IMR-90 (cell line): ENCODE measurements around the gene RNF14. TPM values are rescaled to one million over a fixed set of nuclear protein-coding genes. Genes with fewer than 3 reads are reported as not detected.

Experiments
- ATAC-seq: fragments of 200-7000 bp; cut with Tn5 transposase; 2 replicates; pipeline ENCODE4 v1.9.1; 2020; ENCODE audit warnings: low read depth, mild to moderate bottlenecking, moderate library complexity
- BruUV-seq: library from RNA; stranded (reverse); fragments of 400-500 nt; replicated peaks from 2 replicates; lab custom pipeline; 2021; lab: Mats Ljungman, UMichigan
- CTCF ChIA-PET: fragments of 300-600 bp; formaldehyde crosslinking; extraction: SDS; loops from one replicate; lab custom pipeline; 2021; ENCODE audit warnings: antibody characterized with exemption; lab: Yijun Ruan, JAX
- POLR2A ChIA-PET: fragments of 300-600 bp; sonication (Branson Sonifier 250); formaldehyde crosslinking; loops from one replicate; lab custom pipeline; 2022; ENCODE audit warnings: antibody characterized with exemption; ENCODE audit not compliant: unreplicated experiment; lab: Charles Lee
- DNase-seq: peaks from one replicate; pipeline ENCODE4 v3.0.0; 2013
- H2AFZ ChIP-seq: replicated peaks from 2 replicates; pipeline ENCODE3; 2013; ENCODE audit warnings: low read length, mild to moderate bottlenecking; ENCODE audit not compliant: poor library complexity
- H2AK5ac ChIP-seq: 2 replicates; pipeline ENCODE4 v1.6.1; 2013; ENCODE audit warnings: low read depth, low read length, inconsistent platforms
- H2AK9ac ChIP-seq: replicated peaks from 2 replicates; pipeline ENCODE3; 2013; ENCODE audit warnings: mild to moderate bottlenecking, low read depth, low read length, moderate library complexity; ENCODE audit not compliant: poor library complexity
- H2BK120ac ChIP-seq: 2 replicates; pipeline ENCODE4 v1.6.1; 2013; ENCODE audit warnings: low read depth, low read length, inconsistent platforms
- H2BK15ac ChIP-seq: 3 replicates; pipeline ENCODE4 v1.6.1; 2013; ENCODE audit warnings: low read depth, low read length, inconsistent platforms
- H2BK20ac ChIP-seq: 2 replicates; pipeline ENCODE4 v1.6.1; 2013; ENCODE audit warnings: low read depth, mild to moderate bottlenecking, inconsistent platforms, low read length, moderate library complexity
- H2BK5ac ChIP-seq: 2 replicates; pipeline ENCODE4 v1.6.1; 2013; ENCODE audit warnings: mild to moderate bottlenecking, low read depth, low read length, inconsistent platforms; ENCODE audit not compliant: poor library complexity, severe bottlenecking
- H3K14ac ChIP-seq: replicated peaks from 2 replicates; pipeline ENCODE4 v1.6.1; 2013; ENCODE audit warnings: low read depth, low read length, inconsistent platforms
- H3K18ac ChIP-seq: 2 replicates; pipeline ENCODE4 v1.6.1; 2013; ENCODE audit warnings: low read depth, low read length, control low read depth
- H3K23ac ChIP-seq: 2 replicates; pipeline ENCODE4 v1.6.1; 2013; ENCODE audit warnings: low read depth, low read length, inconsistent platforms
- H3K27ac ChIP-seq: 2 replicates; pipeline ENCODE4 v1.5.1; 2013; ENCODE audit warnings: mild to moderate bottlenecking, control low read depth, low read length; ENCODE audit not compliant: insufficient read depth
- H3K27me3 ChIP-seq: 2 replicates; pipeline ENCODE4 v1.6.1; 2013; ENCODE audit warnings: low read length; ENCODE audit not compliant: control insufficient read depth, insufficient read depth
- H3K36me3 ChIP-seq: 2 replicates; pipeline ENCODE4 v1.6.1; 2013; ENCODE audit warnings: low read length, mixed read lengths; ENCODE audit not compliant: control insufficient read depth, insufficient read depth
- H3K4ac ChIP-seq: 2 replicates; pipeline ENCODE4 v1.6.1; 2013; ENCODE audit warnings: low read depth, low read length, inconsistent platforms
- H3K4me1 ChIP-seq: 2 replicates; pipeline ENCODE4 v1.6.1; 2013; ENCODE audit warnings: low read length, mixed read lengths; ENCODE audit not compliant: control insufficient read depth, insufficient read depth
- H3K4me2 ChIP-seq: 2 replicates; pipeline ENCODE4 v1.6.1; 2013; ENCODE audit warnings: low read depth, mild to moderate bottlenecking, control low read depth, low read length, moderate library complexity
- H3K4me3 ChIP-seq: 2 replicates; pipeline ENCODE4 v1.5.1; 2013; ENCODE audit warnings: low read depth, mild to moderate bottlenecking, control low read depth, low read length, moderate library complexity; ENCODE audit not compliant: insufficient read depth
- H3K56ac ChIP-seq: 2 replicates; pipeline ENCODE4 v1.6.1; 2013; ENCODE audit warnings: low read length, inconsistent platforms; ENCODE audit not compliant: insufficient read depth; ENCODE audit errors: extremely low read depth
- H3K79me1 ChIP-seq, 2 experiments: 2 replicates each; pipeline ENCODE4 v1.6.1; 2013; ENCODE audit warnings: low read length in 2 of 2, inconsistent platforms in 1 of 2, low read depth in 1 of 2
- H3K9ac ChIP-seq: 2 replicates; pipeline ENCODE4 v1.6.1; 2013; ENCODE audit warnings: low read depth, low read length, control low read depth
- H3K9me1 ChIP-seq: 2 replicates; pipeline ENCODE4 v1.6.1; 2013; ENCODE audit warnings: low read length, inconsistent platforms; ENCODE audit not compliant: insufficient read depth
- H3K9me3 ChIP-seq: 2 replicates; pipeline ENCODE4 v1.6.1; 2013; ENCODE audit warnings: low read length; ENCODE audit not compliant: control insufficient read depth, insufficient read depth
- H4K20me1 ChIP-seq: 2 replicates; pipeline ENCODE4 v1.6.1; 2013; ENCODE audit warnings: low read length, inconsistent platforms; ENCODE audit not compliant: insufficient read depth
- H4K5ac ChIP-seq: 2 replicates; pipeline ENCODE4 v1.6.1; 2013; ENCODE audit warnings: mild to moderate bottlenecking, low read depth, low read length, control low read depth
- H4K8ac ChIP-seq, 2 experiments: 2 replicates each; pipeline ENCODE4 v1.6.1; 2013; ENCODE audit warnings: low read depth in 2 of 2, low read length in 2 of 2, control low read depth in 1 of 2, inconsistent platforms in 1 of 2
- H4K91ac ChIP-seq: 2 replicates; pipeline ENCODE4 v1.6.1; 2013; ENCODE audit warnings: low read depth, low read length, inconsistent platforms; ENCODE audit not compliant: insufficient read depth
- BHLHE40 ChIP-seq: fragments of 150-350 bp; IDR thresholded peaks from 2 replicates; pipeline ENCODE4 v1.6.1; 2016; ENCODE audit warnings: mild to moderate bottlenecking, low read depth, low read length
- CEBPB ChIP-seq: IDR thresholded peaks from 2 replicates; pipeline ENCODE4 v1.6.1; 2012; ENCODE audit warnings: low read depth, low read length, improper control_type of control experiment
- CHD1 ChIP-seq: IDR thresholded peaks from 2 replicates; pipeline ENCODE4 v1.6.1; 2012; ENCODE audit warnings: low read depth, low read length, improper control_type of control experiment
- FOS ChIP-seq: fragments of 150-350 bp; IDR thresholded peaks from 2 replicates; pipeline ENCODE4 v1.6.1; 2016; ENCODE audit warnings: low read depth, low read length
- MAFK ChIP-seq: IDR thresholded peaks from 2 replicates; pipeline ENCODE4 v1.6.1; 2012; ENCODE audit warnings: low read depth, low read length, improper control_type of control experiment
- MAZ ChIP-seq: IDR thresholded peaks from 2 replicates; pipeline ENCODE4 v1.6.1; 2012; ENCODE audit warnings: low read depth, mild to moderate bottlenecking, low read length, improper control_type of control experiment, moderate library complexity, borderline replicate concordance
- MXI1 ChIP-seq: IDR thresholded peaks from 2 replicates; pipeline ENCODE4 v1.6.1; 2012; ENCODE audit warnings: low read depth, mild to moderate bottlenecking, low read length, moderate library complexity, borderline replicate concordance
- NFE2L2 ChIP-seq: fragments of 150-350 bp; IDR thresholded peaks from 2 replicates; pipeline ENCODE4 v1.6.1; 2016; ENCODE audit warnings: low read depth, mild to moderate bottlenecking, low read length
- POLR2A ChIP-seq: IDR thresholded peaks from 2 replicates; pipeline ENCODE4 v1.6.1; 2012; ENCODE audit warnings: mild to moderate bottlenecking, low read depth, low read length
- RAD21 ChIP-seq: IDR thresholded peaks from 2 replicates; pipeline ENCODE4 v1.6.1; 2012; ENCODE audit warnings: low read length, improper control_type of control experiment
- RCOR1 ChIP-seq: IDR thresholded peaks from 2 replicates; pipeline ENCODE4 v1.6.1; 2012; ENCODE audit warnings: mild to moderate bottlenecking, low read length, improper control_type of control experiment; ENCODE audit not compliant: insufficient replicate concordance
- RFX5 ChIP-seq: IDR thresholded peaks from 2 replicates; pipeline ENCODE4 v1.8.0; 2012; ENCODE audit warnings: low read depth, mild to moderate bottlenecking, low read length, moderate library complexity
- SMC3 ChIP-seq: fragments of 150-350 bp; IDR thresholded peaks from 2 replicates; pipeline ENCODE4 v1.6.1; 2016; ENCODE audit warnings: low read depth, mild to moderate bottlenecking, antibody characterized with exemption, low read length, moderate library complexity
- WGBS, 2 experiments: methylation state at CpG; one replicate each; pipeline versions ENCODE4 v1.1.5 to v1.1.7; 2013; ENCODE audit warnings: missing lambda C conversion rate in 2 of 2; ENCODE audit not compliant: insufficient read length in 1 of 2; ENCODE audit errors: extremely low coverage in 2 of 2; 5-methylcytosine and 5-hydroxymethylcytosine counted together
- dilution Hi-C: fragments of 300-500 bp; cut with HindIII; formaldehyde crosslinking; loops from one replicate; pipeline ENCODE4 v1.14.3; 2018; ENCODE audit warnings: low sequenced_read_pairs; ENCODE audit not compliant: unreplicated experiment
- in situ Hi-C: fragments of 300-500 bp; cut with MboI; formaldehyde crosslinking; loops from 3 replicates; pipeline ENCODE4 v1.14.3; 2019; ENCODE audit warnings: low sequenced_read_pairs, inconsistent platforms, mixed read lengths
- intact Hi-C: fragments of 100-400 bp; cut with micrococcal nuclease; formaldehyde crosslinking; loops from 2 replicates; pipeline ENCODE4 v1.10.0; 2022
- polyA plus RNA-seq, 3 experiments: library from polyadenylated mRNA; depleted of rRNA; stranded (reverse); fragments of >200 nt; gene quantifications; 2 replicates each; pipeline ENCODE4 v1.2.3, GENCODE V29; 2012; ENCODE audit warnings: low replicate concordance in 1 of 3
- total RNA-seq: library from RNA; depleted of rRNA; stranded (reverse); fragments of >200 nt; gene quantifications from 2 replicates; pipeline ENCODE4 v1.2.3, GENCODE V29; 2012
- TF ChIP-seq, protein P1 (sequence below): conservative IDR thresholded peaks from 2 replicates; pipeline ENCODE4 v1.5.1; 2012; ENCODE audit warnings: mild to moderate bottlenecking, low read depth, low read length, improper control_type of control experiment
- TF ChIP-seq, protein P2 (sequence below): fragments of 150-350 bp; IDR thresholded peaks from 2 replicates; pipeline ENCODE4 v1.6.1; 2017; ENCODE audit warnings: mild to moderate bottlenecking, antibody characterized with exemption, low read length, low read depth
- TF ChIP-seq, protein P3 (sequence below): fragments of 150-350 bp; IDR thresholded peaks from 2 replicates; pipeline ENCODE4 v1.6.1; 2016; ENCODE audit warnings: low read depth, mild to moderate bottlenecking, low read length, moderate library complexity, borderline replicate concordance

Gene RNF14
- total and polyA plus RNA-seq, 2 of the 4 experiments (the other 2 are of a cell fraction), result 36.1 to 106 TPM

DNA sequence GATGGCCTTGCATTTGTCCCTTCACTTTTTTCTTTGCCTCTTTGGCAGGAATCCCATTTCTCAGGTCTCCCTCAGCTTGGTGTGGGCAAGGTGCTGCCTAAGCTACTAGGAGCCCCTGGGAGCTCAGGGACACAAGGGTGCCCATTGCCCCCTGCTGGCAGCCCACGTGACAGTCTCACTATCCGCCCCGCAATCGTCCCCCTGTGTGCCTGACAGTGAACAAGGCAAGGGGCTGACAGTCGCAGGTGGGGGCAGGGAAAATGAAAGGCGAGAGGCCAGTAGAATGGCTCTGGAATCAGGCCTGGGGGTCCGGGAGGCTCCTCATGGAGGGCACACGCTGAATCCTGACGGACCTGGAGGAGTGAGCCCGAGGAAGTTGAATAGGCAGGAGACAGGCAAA, 8.9 kb upstream of the RNF14 start:
- Histone ChIP-seq H3K4me1 (no peaks in the 10 kb centered on the region), H3K56ac (no peak overlapping the region), H3K14ac (no peak overlapping the region), H3K9me1 (no peaks in the 10 kb centered on the region), H4K91ac (no peak overlapping the region), H2AK9ac (no peak overlapping the region), H3K9me3 (no peaks in the 10 kb centered on the region), H2BK20ac (no peak overlapping the region), H2BK5ac (no peak overlapping the region), H4K5ac (no peak overlapping the region), H3K27me3 (peaks cover 4% of the 10 kb centered on the region; the same call in 1 of the 2 replicates), H3K4me2 (no peak overlapping the region), H3K4ac (no peak overlapping the region), H2BK15ac (no peak overlapping the region), H3K18ac (no peak overlapping the region), H3K27ac (no peak overlapping the region), H4K8ac (no peak overlapping the region), H2AK5ac (no peak overlapping the region), H3K4me3 (no peak overlapping the region), H3K79me1 (no peaks in the 10 kb centered on the region), H2BK120ac (no peak overlapping the region), H2AFZ (no peak overlapping the region), H4K20me1 (no peaks in the 10 kb centered on the region; the same call in 1 of the 2 replicates), H3K9ac (no peak overlapping the region), H3K36me3 (no peaks in the 10 kb centered on the region), H3K23ac (no peak overlapping the region)
- no TSS peak for BruUV-seq
- TF ChIP-seq RAD21 (peak; percentile 23; the same call in 1 of the 2 replicates), CEBPB (no peak), MAFK (no peak), BHLHE40 (no peak), RCOR1 (no peak), POLR2A (no peak), NFE2L2 (no peak), MXI1 (no peak), SMC3 (0 out of 2 replicates have a peak, but pooled peaks have one; percentile 30), RFX5 (no peak), CHD1 (no peak), FOS (no peak), MAZ (no peak)
- TF ChIP-seq, protein P1, sequence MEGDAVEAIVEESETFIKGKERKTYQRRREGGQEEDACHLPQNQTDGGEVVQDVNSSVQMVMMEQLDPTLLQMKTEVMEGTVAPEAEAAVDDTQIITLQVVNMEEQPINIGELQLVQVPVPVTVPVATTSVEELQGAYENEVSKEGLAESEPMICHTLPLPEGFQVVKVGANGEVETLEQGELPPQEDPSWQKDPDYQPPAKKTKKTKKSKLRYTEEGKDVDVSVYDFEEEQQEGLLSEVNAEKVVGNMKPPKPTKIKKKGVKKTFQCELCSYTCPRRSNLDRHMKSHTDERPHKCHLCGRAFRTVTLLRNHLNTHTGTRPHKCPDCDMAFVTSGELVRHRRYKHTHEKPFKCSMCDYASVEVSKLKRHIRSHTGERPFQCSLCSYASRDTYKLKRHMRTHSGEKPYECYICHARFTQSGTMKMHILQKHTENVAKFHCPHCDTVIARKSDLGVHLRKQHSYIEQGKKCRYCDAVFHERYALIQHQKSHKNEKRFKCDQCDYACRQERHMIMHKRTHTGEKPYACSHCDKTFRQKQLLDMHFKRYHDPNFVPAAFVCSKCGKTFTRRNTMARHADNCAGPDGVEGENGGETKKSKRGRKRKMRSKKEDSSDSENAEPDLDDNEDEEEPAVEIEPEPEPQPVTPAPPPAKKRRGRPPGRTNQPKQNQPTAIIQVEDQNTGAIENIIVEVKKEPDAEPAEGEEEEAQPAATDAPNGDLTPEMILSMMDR, result no peak; the same call in 1 of the 2 replicates
- TF ChIP-seq, protein P2, sequence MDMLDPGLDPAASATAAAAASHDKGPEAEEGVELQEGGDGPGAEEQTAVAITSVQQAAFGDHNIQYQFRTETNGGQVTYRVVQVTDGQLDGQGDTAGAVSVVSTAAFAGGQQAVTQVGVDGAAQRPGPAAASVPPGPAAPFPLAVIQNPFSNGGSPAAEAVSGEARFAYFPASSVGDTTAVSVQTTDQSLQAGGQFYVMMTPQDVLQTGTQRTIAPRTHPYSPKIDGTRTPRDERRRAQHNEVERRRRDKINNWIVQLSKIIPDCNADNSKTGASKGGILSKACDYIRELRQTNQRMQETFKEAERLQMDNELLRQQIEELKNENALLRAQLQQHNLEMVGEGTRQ, result peak; percentile 9; the same call in 1 of the 2 replicates
- TF ChIP-seq, protein P3, sequence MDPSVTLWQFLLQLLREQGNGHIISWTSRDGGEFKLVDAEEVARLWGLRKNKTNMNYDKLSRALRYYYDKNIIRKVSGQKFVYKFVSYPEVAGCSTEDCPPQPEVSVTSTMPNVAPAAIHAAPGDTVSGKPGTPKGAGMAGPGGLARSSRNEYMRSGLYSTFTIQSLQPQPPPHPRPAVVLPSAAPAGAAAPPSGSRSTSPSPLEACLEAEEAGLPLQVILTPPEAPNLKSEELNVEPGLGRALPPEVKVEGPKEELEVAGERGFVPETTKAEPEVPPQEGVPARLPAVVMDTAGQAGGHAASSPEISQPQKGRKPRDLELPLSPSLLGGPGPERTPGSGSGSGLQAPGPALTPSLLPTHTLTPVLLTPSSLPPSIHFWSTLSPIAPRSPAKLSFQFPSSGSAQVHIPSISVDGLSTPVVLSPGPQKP, result no peak
- 80% methylated on average over 2 of the region's 10 CpGs; no CpG with 5 or more reads in 1 of the 2 experiments for WGBS, 2 experiments
- DNase-seq (no peak), ATAC-seq (no peak)
- intact Hi-C loops (loop anchor here (1.0 kb wide), 3 partner anchors 71 to 295 kb away; no protein-coding TSS in a partner anchor), dilution Hi-C loops (no loop called here), in situ Hi-C loops (no loop called here)
- ChIA-PET CTCF (interaction anchor here (0.5 to 3.3 kb wide), 16 partner anchors 8 to 273 kb away, joined by 3 to 32 read pairs (median 6); partner anchors contain the start of genes DELE1 and RNF14), POLR2A (no interaction called here)
